Measurements from ENCODE around the gene TNPO3. TPM values are rescaled to one million over a fixed set of nuclear protein-coding genes. Genes with fewer than 3 reads are reported as not detected.

Gene TNPO3
- total RNA-seq, 1 experiment from 2014 or later, result 57.0 TPM

GRCh38 chr7:128908750-128909624 is 145.9 kb downstream of the TNPO3 start:
- Histone ChIP-seq H2AFZ (ENCODE audit: low read length) (no peak overlapping the region), H3K4me1 (ENCODE audit: low read length) (no peaks in the 10 kb centered on the region), H3K9me3 (ENCODE audit: low read length) (no peaks in the 10 kb centered on the region), H4K20me1 (ENCODE audit: insufficient read depth, low read depth, low read length) (no peaks in the 10 kb centered on the region), H3K4me2 (ENCODE audit: low read depth, low read length, poor library complexity, severe bottlenecking) (no peak overlapping the region), H3K79me2 (ENCODE audit: low read length) (no peaks in the 10 kb centered on the region), H3K27me3 (ENCODE audit: low read length) (no peaks in the 10 kb centered on the region), H3K9me2 (replicated peaks; ENCODE audit: insufficient read depth, low read length) (no peaks in the 10 kb centered on the region), H3K36me3 (ENCODE audit: insufficient read depth, low read length) (no peaks in the 10 kb centered on the region), H3K9ac (ENCODE audit: low read length) (no peak overlapping the region), H3K4me3 (ENCODE audit: low read length) (no peak overlapping the region), H3K27ac (ENCODE audit: low read length) (no peak overlapping the region)
- DNase-seq, result no peak

- H3K4me1 ChIP-seq (ENCODE audit: low read length), result no peaks in the 10 kb centered on the region
- H3K36me3 ChIP-seq (ENCODE audit: insufficient read depth, low read length), result no peaks in the 10 kb centered on the region
- no peak overlapping the region for H3K27ac ChIP-seq (ENCODE audit: low read length)
- no peaks in the 10 kb centered on the region for H3K79me2 ChIP-seq (ENCODE audit: low read length)
- H2AFZ ChIP-seq (ENCODE audit: low read length), result no peak overlapping the region
- H3K27me3 ChIP-seq (ENCODE audit: low read length), result no peaks in the 10 kb centered on the region
- H3K9me3 ChIP-seq (ENCODE audit: low read length), result no peaks in the 10 kb centered on the region
- H3K9ac ChIP-seq (ENCODE audit: low read length), result no peak overlapping the region
- no peak overlapping the region for H3K4me3 ChIP-seq (ENCODE audit: low read length)
- no peaks in the 10 kb centered on the region for H3K9me2 ChIP-seq (replicated peaks; ENCODE audit: insufficient read depth, low read length)
- H3K4me2 ChIP-seq (ENCODE audit: low read depth, low read length, poor library complexity, severe bottlenecking), result no peak overlapping the region
- DNase-seq, result peak; percentile 49
- H4K20me1 ChIP-seq (ENCODE audit: insufficient read depth, low read depth, low read length), result no peaks in the 10 kb centered on the region
These were observed 147.9 kb downstream of the TNPO3 start for GRCh38 chr7:128906766-128907559.

DNA sequence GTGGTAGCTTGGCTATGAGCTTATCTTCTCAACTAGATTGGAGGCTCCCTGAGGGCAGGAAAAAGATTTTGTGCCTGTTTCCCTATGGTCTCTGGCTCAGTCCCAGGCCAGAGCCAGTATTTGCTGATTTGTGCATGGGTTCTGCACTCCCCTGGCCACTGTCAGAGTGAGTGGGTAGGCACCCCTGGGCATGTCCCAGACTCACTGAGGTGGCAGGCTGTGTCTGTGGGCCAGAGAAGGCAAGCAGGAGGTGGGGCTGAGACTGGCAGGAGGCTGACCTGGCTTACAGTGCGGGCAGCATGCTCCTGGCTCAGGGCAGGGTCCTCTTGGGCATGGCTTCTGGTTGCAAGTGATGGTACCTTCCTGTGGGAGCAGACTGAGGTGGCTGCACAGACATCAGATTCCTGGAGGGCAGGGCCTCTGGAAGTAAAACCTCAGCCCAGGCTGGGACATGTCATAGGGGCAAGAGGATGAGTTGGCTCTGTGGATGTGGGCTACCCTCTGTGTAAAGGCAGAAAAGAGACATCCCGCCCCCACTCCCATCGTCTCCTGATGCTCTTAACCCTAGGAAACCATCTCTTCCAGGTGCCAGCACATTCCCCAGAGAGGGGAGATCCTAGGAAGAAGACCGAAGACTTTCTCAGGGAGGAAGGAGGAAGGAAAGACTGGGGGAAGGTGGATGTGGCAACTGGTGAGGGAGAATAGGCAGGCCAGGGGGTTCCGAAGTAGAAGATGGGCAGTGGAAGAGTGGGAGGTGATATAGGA is 148.7 kb downstream of the TNPO3 start:
- H3K27ac ChIP-seq (ENCODE audit: low read length), result no peak overlapping the region
- H3K9me3 ChIP-seq (ENCODE audit: low read length), result no peaks in the 10 kb centered on the region
- no peaks in the 10 kb centered on the region for H3K9me2 ChIP-seq (replicated peaks; ENCODE audit: insufficient read depth, low read length)
- H3K79me2 ChIP-seq (ENCODE audit: low read length), result no peaks in the 10 kb centered on the region
- no peaks in the 10 kb centered on the region for H4K20me1 ChIP-seq (ENCODE audit: insufficient read depth, low read depth, low read length)
- H3K4me3 ChIP-seq (ENCODE audit: low read length), result no peak overlapping the region
- no peak for DNase-seq
- H3K4me2 ChIP-seq (ENCODE audit: low read depth, low read length, poor library complexity, severe bottlenecking), result no peak overlapping the region
- H2AFZ ChIP-seq (ENCODE audit: low read length), result no peak overlapping the region
- H3K9ac ChIP-seq (ENCODE audit: low read length), result no peak overlapping the region
- H3K4me1 ChIP-seq (ENCODE audit: low read length), result no peaks in the 10 kb centered on the region
- H3K36me3 ChIP-seq (ENCODE audit: insufficient read depth, low read length), result no peaks in the 10 kb centered on the region
- no peaks in the 10 kb centered on the region for H3K27me3 ChIP-seq (ENCODE audit: low read length)

- H3K9ac ChIP-seq (ENCODE audit: low read length), result no peak overlapping the region
- no peaks in the 10 kb centered on the region for H3K36me3 ChIP-seq (ENCODE audit: insufficient read depth, low read length)
- H2AFZ ChIP-seq (ENCODE audit: low read length), result no peak overlapping the region
- H3K9me2 ChIP-seq (replicated peaks; ENCODE audit: insufficient read depth, low read length), result no peaks in the 10 kb centered on the region
- no peak overlapping the region for H3K27ac ChIP-seq (ENCODE audit: low read length)
- no peak overlapping the region for H3K4me3 ChIP-seq (ENCODE audit: low read length)
- DNase-seq, result peak; percentile 88
- no peaks in the 10 kb centered on the region for H3K4me1 ChIP-seq (ENCODE audit: low read length)
- no peaks in the 10 kb centered on the region for H4K20me1 ChIP-seq (ENCODE audit: insufficient read depth, low read depth, low read length)
- no peaks in the 10 kb centered on the region for H3K27me3 ChIP-seq (ENCODE audit: low read length)
- no peaks in the 10 kb centered on the region for H3K9me3 ChIP-seq (ENCODE audit: low read length)
- H3K79me2 ChIP-seq (ENCODE audit: low read length), result no peaks in the 10 kb centered on the region
- H3K4me2 ChIP-seq (ENCODE audit: low read depth, low read length, poor library complexity, severe bottlenecking), result no peak overlapping the region
These were observed 150.3 kb downstream of the TNPO3 start for GRCh38 chr7:128904381-128905197.

Small RNAs within 50 kb of the gene (small RNA-seq; reads per million reads assigned to genes)
- 0.24 reads per million for gene RN7SL306P

Other genes starting within 250 kb of the TNPO3 start
- not detected in 2 replicates for gene FLNC, start 224.7 kb downstream of the TNPO3 start, total RNA-seq (2014; rRNA removed; shearing (Covaris generic); ENCODE audit: low replicate concordance)
- 184 and 208 TPM in 2 replicates for gene ATP6V1F, start 192.3 kb downstream of the TNPO3 start, total RNA-seq (2014; rRNA removed; shearing (Covaris generic); ENCODE audit: low replicate concordance)
- 1.6 and 11.7 TPM in 2 replicates for gene KCP, start 144.4 kb downstream of the TNPO3 start, total RNA-seq (2014; rRNA removed; shearing (Covaris generic); ENCODE audit: low replicate concordance)
- 7.8 and 11.5 TPM in 2 replicates for gene IRF5, start 117.2 kb downstream of the TNPO3 start, total RNA-seq (2014; rRNA removed; shearing (Covaris generic); ENCODE audit: low replicate concordance)
- gene TSPAN33, start 89.6 kb upstream of the TNPO3 start, total RNA-seq (2014; rRNA removed; shearing (Covaris generic); ENCODE audit: low replicate concordance), result 11.1 and 21.8 TPM in 2 replicates
- 0.11 TPM in 1 of 2 replicates, not detected in the other for gene SMO, start 133.5 kb upstream of the TNPO3 start, total RNA-seq (2014; rRNA removed; shearing (Covaris generic); ENCODE audit: low replicate concordance)
- 6.0 and 6.6 TPM in 2 replicates for gene AHCYL2, start 169.9 kb upstream of the TNPO3 start, total RNA-seq (2014; rRNA removed; shearing (Covaris generic); ENCODE audit: low replicate concordance)